Thoracic aorta (tissue), 2 donors: ENCODE results near the gene PRKCA. TPM values are rescaled to one million over a fixed set of nuclear protein-coding genes. Genes with fewer than 3 reads are reported as not detected.

ENCODE experiments used
- ATAC-seq: fragments of 150-250 bp; one replicate; pipeline ENCODE4 v1.8.0; 2017; ENCODE audit warnings: low read depth; ENCODE audit not compliant: insufficient number of reproducible peaks, low FRiP score
- DNase-seq: peaks from one replicate; pipeline ENCODE4 v3.0.0-alpha.2; 2020; ENCODE audit warnings: low spot score
- H3K27ac ChIP-seq, 2 donors: fragments of 200-600 bp; sonication (generic); 1 replicate in 1 of 2; 2 replicates in 1 of 2; pipeline ENCODE4 v1.5.1; 2016; ENCODE audit warnings: mild to moderate bottlenecking in 2 of 2, moderate library complexity in 2 of 2
- H3K27me3 ChIP-seq: fragments of 200-600 bp; sonication (generic); replicated peaks from 2 replicates; pipeline ENCODE4 v1.6.0; 2016; ENCODE audit warnings: mild to moderate bottlenecking; ENCODE audit not compliant: insufficient read depth
- H3K36me3 ChIP-seq: fragments of 200-600 bp; sonication (generic); one replicate; pipeline ENCODE4 v1.5.1; 2016
- H3K4me1 ChIP-seq, 2 donors: fragments of 200-600 bp; sonication (generic); 1 replicate in 1 of 2; 2 replicates in 1 of 2; pipeline versions ENCODE4 v1.5.1 to v1.6.0; 2016; ENCODE audit warnings: low read depth in 2 of 2, mild to moderate bottlenecking in 1 of 2; ENCODE audit not compliant: control insufficient read depth in 1 of 2
- H3K4me3 ChIP-seq: fragments of 200-600 bp; sonication (generic); 2 replicates; pipeline ENCODE4 v1.5.1; 2016; ENCODE audit warnings: mild to moderate bottlenecking
- H3K9me3 ChIP-seq: fragments of 200-600 bp; sonication (generic); 2 replicates; pipeline ENCODE4 v1.5.1; 2016
- total RNA-seq, 2 donors: library from RNA; depleted of rRNA; stranded (reverse); fragments of >200 nt; gene quantifications; one replicate each; pipeline versions ENCODE4 v1.1.0 to v1.2.3, GENCODE V29; 2016
- TF ChIP-seq, protein P1 (sequence below): fragments of 200-600 bp; sonication (generic); IDR thresholded peaks from one replicate; pipeline ENCODE4 v1.5.1; 2019; ENCODE audit warnings: antibody characterized with exemption

Gene PRKCA
- total RNA-seq, 2 donors from 2014 or later = 9.1 to 11.6 TPM

DNA sequence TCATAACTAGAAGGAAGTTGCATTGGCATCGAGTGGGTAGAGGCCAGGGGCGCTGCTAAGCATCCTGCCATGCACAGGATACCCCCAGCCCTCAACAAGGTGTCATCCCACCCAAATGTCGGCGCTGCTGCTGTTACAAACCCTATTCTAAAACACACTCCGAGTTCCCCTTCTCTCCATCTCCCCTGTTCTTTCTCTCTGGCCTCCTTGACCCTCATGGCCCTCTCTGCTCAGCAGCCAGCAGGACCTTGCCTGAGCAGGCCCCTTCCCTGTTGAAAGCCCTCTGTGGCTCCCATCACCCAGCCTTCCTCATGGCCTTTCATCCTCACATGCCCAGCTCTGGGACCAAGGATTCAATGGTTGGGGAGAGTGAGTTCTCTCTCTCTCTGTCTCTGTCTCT lies 510.2 kb downstream of the PRKCA start:
- H3K36me3 ChIP-seq = no peaks in the 10 kb centered on the region
- H3K4me3 ChIP-seq = no peak overlapping the region
- ATAC-seq = no peak
- TF ChIP-seq, protein P1, sequence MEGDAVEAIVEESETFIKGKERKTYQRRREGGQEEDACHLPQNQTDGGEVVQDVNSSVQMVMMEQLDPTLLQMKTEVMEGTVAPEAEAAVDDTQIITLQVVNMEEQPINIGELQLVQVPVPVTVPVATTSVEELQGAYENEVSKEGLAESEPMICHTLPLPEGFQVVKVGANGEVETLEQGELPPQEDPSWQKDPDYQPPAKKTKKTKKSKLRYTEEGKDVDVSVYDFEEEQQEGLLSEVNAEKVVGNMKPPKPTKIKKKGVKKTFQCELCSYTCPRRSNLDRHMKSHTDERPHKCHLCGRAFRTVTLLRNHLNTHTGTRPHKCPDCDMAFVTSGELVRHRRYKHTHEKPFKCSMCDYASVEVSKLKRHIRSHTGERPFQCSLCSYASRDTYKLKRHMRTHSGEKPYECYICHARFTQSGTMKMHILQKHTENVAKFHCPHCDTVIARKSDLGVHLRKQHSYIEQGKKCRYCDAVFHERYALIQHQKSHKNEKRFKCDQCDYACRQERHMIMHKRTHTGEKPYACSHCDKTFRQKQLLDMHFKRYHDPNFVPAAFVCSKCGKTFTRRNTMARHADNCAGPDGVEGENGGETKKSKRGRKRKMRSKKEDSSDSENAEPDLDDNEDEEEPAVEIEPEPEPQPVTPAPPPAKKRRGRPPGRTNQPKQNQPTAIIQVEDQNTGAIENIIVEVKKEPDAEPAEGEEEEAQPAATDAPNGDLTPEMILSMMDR = no peak
- H3K27me3 ChIP-seq = no peaks in the 10 kb centered on the region
- no peak for DNase-seq
- H3K4me1 ChIP-seq = no peaks in the 10 kb centered on the region
- no peak overlapping the region for H3K27ac ChIP-seq
- no peaks in the 10 kb centered on the region for H3K9me3 ChIP-seq

DNA sequence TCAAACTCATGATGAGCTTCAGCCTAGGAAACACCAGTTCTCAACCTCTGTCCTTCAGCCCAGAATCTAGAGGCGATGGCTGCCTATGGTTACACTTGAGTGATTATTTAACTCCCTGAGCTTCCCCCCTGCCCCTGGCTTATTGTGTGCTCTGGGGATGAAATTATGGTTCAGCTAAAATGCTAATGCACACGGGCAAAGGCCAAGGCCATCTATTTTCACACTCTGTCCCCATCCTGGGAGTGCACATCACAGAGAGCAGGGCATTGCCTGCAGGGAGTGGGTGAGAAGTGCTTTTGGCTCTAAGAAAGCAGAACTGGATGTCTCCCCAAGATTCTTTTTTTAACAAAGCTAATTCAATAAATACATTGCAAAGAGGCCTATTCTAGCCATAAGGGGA lies 510.9 kb downstream of the PRKCA start:
- no peaks in the 10 kb centered on the region for H3K9me3 ChIP-seq
- ATAC-seq = no peak
- TF ChIP-seq, protein P1 = no peak
- no peak overlapping the region for H3K27ac ChIP-seq
- H3K36me3 ChIP-seq = no peaks in the 10 kb centered on the region
- no peak for DNase-seq
- H3K27me3 ChIP-seq = no peaks in the 10 kb centered on the region
- H3K4me3 ChIP-seq = no peak overlapping the region
- no peaks in the 10 kb centered on the region for H3K4me1 ChIP-seq

GRCh38 chr17:66814026-66814425 lies 511.6 kb downstream of the PRKCA start:
- DNase-seq (no peak), ATAC-seq (no peak)
- no peaks in the 10 kb centered on the region for H3K27me3 ChIP-seq
- H3K4me3 ChIP-seq = no peak overlapping the region
- H3K36me3 ChIP-seq = no peaks in the 10 kb centered on the region
- TF ChIP-seq, protein P1 = no peak
- no peaks in the 10 kb centered on the region for H3K4me1 ChIP-seq
- no peak overlapping the region for H3K27ac ChIP-seq
- no peaks in the 10 kb centered on the region for H3K9me3 ChIP-seq

GRCh38 chr17:66814570-66814969 lies 512.2 kb downstream of the PRKCA start:
- H3K4me3 ChIP-seq = no peak overlapping the region
- no peaks in the 10 kb centered on the region for H3K27me3 ChIP-seq
- no peaks in the 10 kb centered on the region for H3K4me1 ChIP-seq
- H3K9me3 ChIP-seq = no peaks in the 10 kb centered on the region
- H3K27ac ChIP-seq = no peak overlapping the region
- TF ChIP-seq, protein P1 = no peak
- no peak for DNase-seq
- no peaks in the 10 kb centered on the region for H3K36me3 ChIP-seq
- no peak for ATAC-seq

GRCh38 chr17:66817750-66818149 lies 515.3 kb downstream of the PRKCA start:
- ATAC-seq (no peak), DNase-seq (no peak)
- TF ChIP-seq, protein P1 = no peak
- no peak overlapping the region for H3K4me3 ChIP-seq
- no peaks in the 10 kb centered on the region for H3K36me3 ChIP-seq
- no peaks in the 10 kb centered on the region for H3K9me3 ChIP-seq
- no peaks in the 10 kb centered on the region for H3K27me3 ChIP-seq
- no peak overlapping the region for H3K27ac ChIP-seq
- H3K4me1 ChIP-seq = no peaks in the 10 kb centered on the region
